ENCODE results near the gene TNFRSF8.

GRCh38 chr1:12140515-12141162 lies 77.5 kb downstream of the TNFRSF8 start:
- TF ChIP-seq, protein P1, sequence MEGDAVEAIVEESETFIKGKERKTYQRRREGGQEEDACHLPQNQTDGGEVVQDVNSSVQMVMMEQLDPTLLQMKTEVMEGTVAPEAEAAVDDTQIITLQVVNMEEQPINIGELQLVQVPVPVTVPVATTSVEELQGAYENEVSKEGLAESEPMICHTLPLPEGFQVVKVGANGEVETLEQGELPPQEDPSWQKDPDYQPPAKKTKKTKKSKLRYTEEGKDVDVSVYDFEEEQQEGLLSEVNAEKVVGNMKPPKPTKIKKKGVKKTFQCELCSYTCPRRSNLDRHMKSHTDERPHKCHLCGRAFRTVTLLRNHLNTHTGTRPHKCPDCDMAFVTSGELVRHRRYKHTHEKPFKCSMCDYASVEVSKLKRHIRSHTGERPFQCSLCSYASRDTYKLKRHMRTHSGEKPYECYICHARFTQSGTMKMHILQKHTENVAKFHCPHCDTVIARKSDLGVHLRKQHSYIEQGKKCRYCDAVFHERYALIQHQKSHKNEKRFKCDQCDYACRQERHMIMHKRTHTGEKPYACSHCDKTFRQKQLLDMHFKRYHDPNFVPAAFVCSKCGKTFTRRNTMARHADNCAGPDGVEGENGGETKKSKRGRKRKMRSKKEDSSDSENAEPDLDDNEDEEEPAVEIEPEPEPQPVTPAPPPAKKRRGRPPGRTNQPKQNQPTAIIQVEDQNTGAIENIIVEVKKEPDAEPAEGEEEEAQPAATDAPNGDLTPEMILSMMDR (IDR thresholded peaks at IDR 0.05) = no peak
- TF ChIP-seq POLR2A (IDR thresholded peaks at IDR 0.05) = no peak
